GM18511 (cell line): ENCODE data around the gene TAOK3.

Source experiments
- ATAC-seq: cut with Tn5 transposase; IDR thresholded peaks from one replicate; pipeline ENCODE4 v1.9.1; 2021; ENCODE audit warnings: mild to moderate bottlenecking, moderate library complexity; ENCODE audit not compliant: unreplicated experiment

Gene TAOK3

DNA sequence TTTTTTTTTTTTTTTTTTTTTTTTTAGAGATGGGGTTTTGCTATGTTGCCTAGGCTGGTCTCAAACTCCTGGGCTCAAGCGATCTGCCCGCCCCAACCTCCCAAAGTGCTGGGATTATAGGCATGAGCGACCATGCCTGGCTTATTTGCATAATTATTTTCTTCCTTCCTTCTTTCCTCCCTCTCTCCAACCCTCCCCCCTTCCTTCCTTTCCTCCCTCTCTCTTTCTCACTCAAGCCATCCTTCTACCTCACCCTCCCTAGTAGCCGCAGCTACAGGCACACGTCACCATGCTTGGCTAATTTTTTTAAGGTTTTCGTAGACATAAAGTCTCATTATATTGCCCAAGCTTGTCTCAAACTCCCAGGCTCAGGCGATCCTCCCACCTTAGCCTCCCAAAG lies 152.9 kb downstream of the TAOK3 start:
- no peak for ATAC-seq

DNA sequence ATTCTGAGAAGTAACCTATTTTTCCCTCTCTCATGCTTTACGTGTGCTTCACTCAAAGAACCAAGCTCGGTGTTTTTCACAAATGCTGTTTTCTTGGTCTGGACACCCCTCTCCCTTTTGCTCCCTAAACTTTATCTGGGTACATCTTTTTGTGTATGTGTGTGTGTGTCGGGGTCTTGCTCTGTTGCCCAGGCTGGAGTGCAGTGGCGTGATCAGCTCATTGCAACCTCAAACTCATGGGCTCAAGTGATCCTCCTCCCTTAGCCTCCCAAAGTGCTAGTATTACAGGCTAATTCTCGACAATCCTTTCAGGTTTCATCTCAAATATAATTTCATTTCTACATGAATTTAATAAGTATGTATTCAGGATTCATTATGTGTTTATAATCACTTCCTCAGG lies 153.6 kb downstream of the TAOK3 start:
- ATAC-seq = no peak

DNA sequence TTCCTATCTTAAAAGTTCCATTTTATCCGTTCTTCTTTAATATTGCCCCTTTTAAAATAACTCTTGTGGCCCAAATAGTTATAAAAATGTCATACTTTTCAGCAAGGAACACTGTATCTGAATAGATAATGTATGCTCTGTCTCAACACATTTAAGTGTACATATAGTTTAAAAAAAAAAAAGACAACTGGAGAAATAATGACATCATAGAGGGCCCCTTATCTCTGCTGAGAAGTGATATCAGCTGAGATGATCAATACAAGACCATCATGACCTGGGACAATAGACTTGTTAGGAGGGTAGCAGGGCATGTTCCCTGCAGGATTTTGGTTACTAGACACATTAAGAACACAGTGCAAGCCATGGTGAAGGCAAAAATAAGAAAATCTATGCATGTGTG lies 159.3 kb downstream of the TAOK3 start:
- ATAC-seq = no peak

DNA sequence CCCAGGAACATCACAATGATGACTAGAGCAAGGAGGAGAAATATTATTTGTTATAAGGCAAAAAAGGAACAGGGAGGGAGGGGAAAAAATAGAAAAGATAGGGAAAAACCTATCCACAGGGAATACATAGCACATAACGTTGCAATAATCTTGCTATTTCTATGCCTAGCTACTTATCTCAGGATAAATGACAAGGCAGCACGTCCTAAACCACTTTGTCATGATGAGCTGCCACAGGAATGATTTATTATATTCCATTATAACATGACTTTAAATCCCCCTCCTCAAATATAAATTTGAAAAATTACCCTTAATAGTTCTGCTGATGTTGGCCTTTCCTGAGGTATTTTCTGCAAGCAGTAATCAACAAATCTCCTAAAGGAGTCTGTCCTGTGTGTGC lies 160.1 kb downstream of the TAOK3 start:
- no peak for ATAC-seq

DNA sequence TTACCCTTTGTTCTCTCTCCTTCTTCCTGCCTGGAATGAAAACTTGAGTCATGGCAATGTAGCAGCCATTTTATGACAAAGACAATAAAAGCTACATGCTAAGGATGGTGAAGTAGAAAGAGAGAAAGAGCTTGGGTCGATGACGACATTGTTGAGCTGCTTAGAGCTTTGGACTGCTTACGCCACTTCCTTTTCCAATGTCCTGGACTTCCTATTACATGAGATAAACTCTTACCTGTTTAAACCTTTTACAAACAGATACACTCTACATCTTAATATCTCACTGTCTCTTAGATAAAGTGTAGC lies 166.6 kb downstream of the TAOK3 start:
- ATAC-seq = no peak

DNA sequence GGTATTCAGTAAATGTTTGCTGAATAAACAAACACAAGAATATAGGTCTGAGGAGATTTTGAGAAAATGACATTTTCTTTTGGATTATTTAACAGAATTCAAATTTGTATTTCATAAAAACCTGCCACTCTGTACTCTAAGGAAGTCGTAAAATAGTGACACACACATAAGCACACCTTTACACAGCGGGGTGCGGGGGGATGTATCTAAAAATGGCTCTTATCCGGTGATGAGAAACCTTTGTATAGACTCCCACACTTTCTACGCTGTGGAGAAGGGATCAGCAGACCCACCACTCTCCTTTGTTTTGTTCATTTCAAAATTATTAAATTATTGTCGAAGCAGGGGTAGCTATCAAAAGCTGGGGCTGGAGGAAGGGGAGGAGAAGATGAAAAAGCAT lies 178.7 kb downstream of the TAOK3 start:
- no peak for ATAC-seq

DNA sequence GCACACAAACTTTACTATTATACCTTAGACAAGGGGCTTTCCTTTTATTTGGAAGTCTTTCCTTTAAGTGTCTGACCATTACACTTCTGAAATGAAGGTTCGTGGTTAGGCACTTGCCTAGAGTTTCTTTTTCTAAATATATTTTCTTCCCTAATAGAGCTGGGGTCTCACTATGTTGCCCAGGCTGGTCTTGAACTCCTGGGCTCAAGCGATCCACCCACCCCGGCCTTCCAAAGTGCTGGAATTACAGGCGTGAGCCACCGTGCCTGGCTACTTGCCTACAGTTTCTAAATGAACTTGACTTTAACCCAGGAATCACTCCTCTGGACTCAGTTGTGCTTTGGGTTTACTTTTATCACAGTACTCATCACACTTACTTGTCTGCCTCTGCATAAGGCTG lies 179.2 kb downstream of the TAOK3 start:
- no peak for ATAC-seq

DNA sequence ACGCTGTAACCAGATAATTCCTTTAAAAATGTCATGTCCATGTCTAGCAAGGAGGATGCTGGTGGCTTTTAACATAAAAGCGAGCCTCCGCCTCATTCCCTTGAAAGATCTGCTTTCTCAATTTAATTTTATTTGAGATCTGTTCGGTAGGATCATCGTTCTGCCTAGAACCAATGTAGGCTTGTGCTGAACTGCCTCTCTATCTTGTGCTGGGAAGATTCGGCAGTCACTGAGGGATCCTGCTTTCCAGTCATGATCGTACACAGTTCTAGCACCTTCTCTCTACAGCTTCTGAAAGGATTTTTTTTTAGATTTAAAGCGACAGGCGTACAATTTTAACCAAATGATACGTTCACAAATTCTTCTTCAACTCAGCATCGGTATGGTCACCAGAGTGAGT lies 182.4 kb downstream of the TAOK3 start:
- ATAC-seq = no peak

DNA sequence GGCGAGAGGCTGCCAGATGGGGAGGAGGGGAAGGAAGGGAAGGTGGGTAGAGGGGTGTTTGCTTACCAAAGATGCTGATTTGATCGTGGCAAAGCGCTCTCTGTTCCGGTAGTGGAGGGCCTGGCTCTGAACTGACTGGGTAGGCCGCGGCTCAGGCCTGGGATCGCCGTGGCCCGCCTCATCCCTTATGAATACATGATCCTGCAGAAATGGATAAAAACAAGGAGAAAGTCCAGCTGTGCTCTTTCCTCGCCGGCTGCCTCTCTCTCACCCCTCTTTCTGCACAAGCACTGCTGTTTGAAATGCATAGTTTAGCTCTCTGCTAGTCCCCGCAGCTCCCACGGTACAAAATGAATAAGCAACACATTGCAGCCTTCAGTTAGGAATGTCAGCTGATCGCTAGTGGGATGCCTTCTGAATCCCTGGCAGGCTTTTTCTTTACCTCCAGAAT lies 182.9 kb downstream of the TAOK3 start:
- ATAC-seq = no peak

DNA sequence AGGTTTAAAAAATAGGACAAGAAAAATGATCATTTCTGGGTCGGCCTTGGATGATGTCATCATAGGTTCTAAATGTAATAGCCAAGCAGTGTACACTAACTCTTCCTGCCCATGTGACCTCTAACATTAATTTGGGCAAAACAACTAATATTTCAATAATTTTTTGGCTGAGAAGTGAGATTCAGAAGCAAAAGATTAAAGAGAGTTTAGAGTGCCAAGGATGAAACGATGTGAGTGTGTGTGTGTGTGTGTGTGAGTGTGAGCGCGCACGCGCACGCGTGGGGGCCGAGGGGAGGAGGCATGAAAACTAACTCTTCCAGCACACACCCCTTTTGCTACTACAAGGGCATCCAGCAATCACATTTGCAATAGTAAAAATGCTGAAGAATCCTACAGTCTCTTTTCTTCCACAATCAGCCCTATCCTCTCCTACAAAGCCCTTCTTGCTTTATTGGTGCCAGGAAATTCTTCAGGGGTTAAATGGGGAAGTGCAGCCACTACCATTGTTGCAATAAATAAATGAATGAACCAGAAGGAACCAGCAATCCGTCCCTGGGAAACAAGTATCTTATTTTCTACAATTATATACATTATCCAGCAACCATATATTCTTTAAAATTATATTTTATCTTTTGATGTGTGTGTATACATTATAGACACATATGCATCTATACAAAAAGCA lies 183.9 kb downstream of the TAOK3 start:
- no peak for ATAC-seq

DNA sequence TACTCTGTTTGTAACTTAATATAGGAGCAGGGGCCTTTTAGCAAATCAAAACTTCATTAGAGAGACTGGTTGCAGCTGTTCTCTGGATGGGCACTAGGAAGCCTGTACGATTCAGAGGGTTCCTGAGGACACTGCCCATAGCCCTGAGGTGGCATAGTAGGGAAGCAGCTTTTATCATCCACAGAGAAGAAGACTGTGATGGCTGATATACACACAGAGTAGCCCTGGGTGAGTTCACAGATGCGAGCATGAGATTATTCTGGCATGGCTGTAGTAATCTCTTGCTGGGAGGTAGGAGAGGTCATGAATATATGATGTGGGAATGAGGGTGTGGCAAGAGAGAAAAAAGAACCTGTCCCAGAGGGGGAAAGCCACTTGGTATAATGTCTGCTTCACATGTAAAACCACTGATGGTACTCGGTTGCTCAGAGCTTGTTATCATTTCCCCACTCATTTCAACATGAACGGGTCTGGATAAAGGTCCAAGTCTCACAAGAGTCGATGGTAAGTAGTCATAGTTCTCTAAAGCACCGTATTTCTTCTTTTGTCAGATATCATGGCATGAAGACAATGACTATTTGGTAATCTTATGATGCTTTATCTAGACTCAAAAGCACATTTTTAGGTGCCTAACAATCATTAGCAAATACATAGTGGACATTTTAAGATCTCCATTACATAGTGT lies 184.8 kb downstream of the TAOK3 start:
- no peak for ATAC-seq

DNA sequence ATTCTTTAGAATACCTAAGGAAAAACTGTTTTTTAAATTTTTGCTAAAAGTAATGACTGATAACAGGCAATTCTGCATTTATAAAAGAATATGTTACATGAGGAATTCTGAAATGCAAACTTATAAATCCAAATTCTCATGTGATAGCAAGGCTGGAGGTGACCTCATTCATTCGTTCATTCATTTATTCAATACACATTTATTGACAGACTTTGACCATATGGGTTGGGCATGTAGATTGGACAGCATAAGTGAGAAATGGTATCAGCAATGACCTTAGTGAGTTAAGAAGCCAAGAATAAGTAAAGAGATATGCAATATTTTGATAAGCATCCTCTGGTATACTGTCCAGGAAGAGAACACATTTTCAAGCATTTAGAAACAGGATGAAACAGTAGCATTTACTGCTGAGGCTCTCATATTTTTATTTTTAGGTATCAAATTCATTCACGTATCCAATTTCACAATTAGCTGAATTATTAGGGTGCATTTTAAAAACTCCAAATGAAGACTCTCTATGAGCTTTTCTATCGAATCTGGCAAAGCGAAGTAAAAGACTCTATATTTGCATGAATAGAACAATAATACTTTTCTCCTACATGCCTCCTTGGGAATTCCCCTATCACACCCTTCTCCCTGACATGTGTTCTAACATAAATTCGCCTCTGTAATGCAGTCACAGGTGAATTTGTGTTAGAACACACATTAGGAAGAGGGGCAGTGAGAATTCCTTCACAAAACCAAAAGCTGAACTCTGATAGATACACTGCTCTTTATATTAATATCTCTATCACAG lies 186.9 kb downstream of the TAOK3 start:
- no peak for ATAC-seq

DNA sequence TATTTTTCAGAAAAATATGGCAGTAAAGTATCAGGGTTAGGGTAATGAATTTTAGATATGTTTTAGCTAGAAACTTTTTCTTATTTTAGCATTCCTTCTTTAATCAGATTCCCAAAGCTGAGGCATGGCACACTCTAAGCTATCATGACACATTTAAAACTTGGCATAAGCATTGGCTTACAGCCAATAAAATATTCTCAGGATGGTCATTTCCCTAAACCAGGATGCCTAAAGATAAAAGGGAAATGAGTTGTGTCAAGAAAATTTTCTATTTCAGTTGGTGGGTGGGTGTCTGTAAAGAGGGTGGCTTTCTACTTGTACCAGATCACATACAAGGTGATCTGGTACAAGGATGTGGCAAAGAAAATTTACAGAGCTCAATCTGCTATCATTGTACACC lies 189.0 kb downstream of the TAOK3 start:
- no peak for ATAC-seq

DNA sequence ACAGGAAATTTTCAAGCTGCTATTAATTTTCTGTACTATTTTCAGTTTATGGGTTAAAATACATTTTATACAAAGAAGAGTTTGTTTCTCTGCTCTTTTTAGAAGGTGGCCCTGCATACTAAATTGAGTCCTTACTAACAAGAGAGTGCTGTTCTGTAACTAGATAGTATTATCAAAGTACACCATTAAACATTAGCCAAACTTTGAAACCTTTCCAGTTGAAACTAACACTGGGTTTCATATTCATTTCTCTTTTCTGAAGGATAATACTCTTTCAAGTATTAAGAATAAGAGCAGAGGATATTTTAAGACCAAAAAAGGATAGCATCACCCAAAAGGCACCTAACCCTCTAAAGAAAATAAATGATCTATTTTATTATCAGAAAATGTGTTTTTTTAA lies 189.6 kb downstream of the TAOK3 start:
- peak; percentile 60 for ATAC-seq

DNA sequence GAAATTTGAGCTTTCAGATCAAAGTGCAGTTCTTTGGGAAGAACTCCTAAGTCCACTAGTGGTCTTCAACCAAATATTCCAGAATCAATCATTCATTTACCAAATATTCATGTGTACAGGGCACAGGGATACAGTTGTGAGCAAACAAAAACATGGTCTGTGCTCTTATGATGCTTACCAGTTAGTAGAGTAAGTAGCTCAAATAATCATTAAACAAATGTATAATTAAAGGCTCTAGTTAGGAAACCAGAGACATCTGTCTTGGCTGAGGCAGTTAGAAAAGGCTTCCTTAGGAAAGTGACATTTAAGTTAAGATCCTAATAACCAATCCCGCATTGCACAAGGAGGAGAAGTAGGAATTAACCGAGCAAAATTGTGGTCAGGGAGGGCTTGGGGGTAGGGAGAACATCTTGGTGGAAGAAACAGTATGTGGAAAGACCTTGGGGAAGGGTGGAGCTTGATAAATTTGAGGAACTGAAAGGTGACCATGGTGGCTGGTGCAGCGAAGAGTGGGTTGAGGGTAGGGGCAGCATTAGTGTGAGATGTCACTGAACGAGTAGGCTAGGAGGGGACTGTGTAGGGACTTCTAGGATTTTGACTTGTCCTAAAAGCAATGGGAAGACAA lies 196.8 kb downstream of the TAOK3 start:
- peak; percentile 87 for ATAC-seq

DNA sequence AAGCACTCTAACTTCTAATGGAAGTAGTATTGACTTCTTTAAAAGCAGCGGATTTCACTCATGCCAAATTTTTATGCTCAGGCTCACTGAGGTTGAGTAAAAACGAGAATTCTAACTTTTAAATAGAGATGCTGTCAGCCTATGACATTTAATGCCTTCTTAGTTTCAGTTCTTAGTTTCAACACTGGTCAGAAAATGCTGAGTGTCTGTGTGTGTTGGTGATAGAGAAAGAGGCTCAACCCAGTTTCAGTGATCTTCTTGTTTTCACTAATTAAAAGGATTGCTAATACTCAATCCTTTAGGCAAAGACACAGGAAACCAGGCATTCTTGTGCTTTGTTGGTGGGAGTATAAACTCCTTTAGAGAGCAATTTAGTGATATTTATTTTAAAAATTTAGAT lies 205.8 kb downstream of the TAOK3 start:
- peak; percentile 99 for ATAC-seq

DNA sequence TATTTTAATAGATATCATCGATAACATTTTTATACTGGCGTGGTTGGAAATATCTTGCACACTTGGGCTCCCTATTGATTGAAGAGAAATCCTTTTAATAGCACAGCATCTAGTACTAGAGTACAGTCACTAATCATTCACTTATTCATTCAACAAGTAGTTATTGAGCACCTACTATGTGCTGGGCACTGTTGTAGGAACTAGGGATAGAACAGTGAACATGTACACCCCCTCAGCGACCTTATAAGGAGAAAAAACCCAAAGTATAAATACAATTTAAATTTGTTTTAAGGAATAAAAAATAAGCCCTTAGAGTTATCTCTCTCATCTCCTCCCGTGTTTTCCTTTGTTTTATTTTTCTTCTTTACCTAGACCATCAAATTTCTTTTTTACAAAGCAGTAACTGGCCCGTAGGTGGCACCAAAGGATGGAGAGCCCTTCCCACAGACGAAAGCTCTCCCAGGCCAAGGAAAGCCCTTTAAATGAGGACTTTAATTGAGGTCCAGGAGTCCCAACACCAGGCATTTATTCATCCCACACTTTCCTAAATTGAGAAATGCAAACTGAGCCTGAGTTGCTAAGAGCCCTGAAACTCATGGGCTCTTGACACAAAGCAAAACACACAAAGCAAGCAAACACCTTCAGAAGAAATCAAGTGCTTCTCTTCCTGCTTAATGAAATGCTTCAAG lies 207.8 kb downstream of the TAOK3 start:
- ATAC-seq = no peak

DNA sequence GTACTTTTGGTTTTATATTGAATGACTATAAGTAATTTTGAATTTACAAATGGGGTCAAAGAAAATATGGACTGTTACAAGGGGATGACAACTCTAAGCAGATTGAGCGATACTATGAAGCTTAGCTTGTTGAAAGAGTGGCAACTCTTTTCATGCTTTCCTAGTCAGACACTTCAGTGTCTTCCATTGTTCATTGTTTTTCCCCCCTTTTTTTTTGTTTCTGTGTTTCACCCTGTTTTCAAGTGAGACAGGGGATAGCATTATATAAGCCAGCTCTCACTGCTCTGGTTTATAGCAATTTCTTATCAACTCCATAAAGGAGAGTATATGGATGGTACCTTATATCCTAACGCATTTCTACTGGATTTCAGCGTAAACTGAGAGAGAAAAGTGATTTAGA lies 212.2 kb downstream of the TAOK3 start:
- no peak for ATAC-seq

DNA sequence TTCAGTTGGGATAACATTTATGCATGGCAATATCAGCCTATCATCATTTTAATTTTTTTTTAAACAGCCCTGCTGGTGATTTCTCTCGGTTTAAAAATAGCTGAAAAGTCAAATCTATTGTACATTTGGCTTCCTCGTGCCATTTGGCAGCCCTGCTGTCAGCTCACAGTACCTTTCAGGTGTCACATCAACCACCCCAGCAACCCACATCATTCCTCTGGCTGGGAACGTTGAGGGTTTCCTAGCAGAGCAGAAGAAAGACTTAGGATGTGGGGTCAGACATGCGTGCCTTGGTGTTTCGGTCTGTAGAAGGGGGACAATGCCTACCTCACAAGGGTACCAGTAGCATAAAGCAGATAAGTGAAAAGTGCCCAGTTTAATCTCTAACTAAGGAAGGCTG lies 221.0 kb downstream of the TAOK3 start:
- no peak for ATAC-seq

DNA sequence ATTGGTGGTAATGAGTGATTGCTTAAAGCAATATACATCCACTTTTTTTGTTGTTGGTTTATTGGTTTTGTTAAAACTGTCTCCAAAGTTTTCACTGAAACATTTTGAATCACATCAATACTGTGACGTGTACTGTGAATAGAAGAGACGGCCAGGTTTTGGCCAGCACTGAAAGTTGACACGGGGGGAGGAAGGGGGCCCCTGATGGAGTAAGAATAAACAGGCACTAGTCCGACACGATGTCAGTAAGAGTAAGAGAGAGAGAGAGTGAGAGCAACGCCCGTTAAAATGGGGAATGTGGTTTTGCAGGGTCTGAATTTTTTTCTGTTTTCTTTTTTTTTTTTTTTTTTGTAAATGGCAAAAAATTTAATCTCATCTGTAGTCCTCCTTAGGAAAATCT lies 222.1 kb downstream of the TAOK3 start:
- ATAC-seq = no peak

DNA sequence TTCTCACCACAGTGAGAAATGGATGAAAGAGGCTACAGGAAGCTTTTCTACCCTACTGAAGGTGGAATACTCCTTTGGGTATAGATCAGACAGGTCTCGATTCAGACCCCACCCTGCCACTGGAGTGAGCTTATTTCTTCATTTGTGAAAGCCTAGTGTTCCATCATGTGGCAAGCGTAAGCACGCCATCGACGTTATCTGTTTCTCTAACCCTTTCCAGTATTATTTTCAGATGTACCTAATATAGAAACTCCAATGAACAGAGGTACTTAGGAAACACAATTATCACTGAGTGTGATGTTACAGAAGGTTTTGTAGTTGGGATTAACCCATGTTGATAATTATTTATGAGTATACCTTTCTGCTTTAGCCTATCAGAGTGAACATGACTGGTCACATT lies 224.4 kb downstream of the TAOK3 start:
- ATAC-seq = no peak
